Trophoblast cell (in vitro differentiated cells and primary cell): ENCODE data around the gene CLEC4M.
"Not testable (repeated sequence)": the region's sequence is repeated elsewhere in the genome, so short reads cannot be mapped to it uniquely, and the experiment has no call there.

Source experiments
- DNase-seq, 2 donors: peaks; one replicate each; pipeline ENCODE4 v3.0.0-alpha.2; 2016
- H2AFZ ChIP-seq: 2 replicates; pipeline ENCODE4 v1.6.1; 2013; ENCODE audit warnings: low read length, moderate library complexity, mild to moderate bottlenecking; ENCODE audit not compliant: insufficient read depth, poor library complexity
- H2AK5ac ChIP-seq: 2 replicates; pipeline ENCODE4 v1.6.1; 2013; ENCODE audit warnings: mild to moderate bottlenecking, low read length
- H2BK120ac ChIP-seq: 2 replicates; pipeline ENCODE4 v1.6.1; 2013; ENCODE audit warnings: low read length, mild to moderate bottlenecking, moderate library complexity; ENCODE audit not compliant: insufficient read depth, poor library complexity
- H2BK12ac ChIP-seq: 2 replicates; pipeline ENCODE4 v1.6.1; 2013; ENCODE audit warnings: mild to moderate bottlenecking, low read length, moderate library complexity
- H2BK5ac ChIP-seq: 2 replicates; pipeline ENCODE4 v1.6.1; 2013; ENCODE audit warnings: low read length, low read depth, moderate library complexity, mild to moderate bottlenecking; ENCODE audit not compliant: poor library complexity
- H3K14ac ChIP-seq: 2 replicates; pipeline ENCODE4 v1.6.1; 2013; ENCODE audit warnings: mild to moderate bottlenecking, low read length
- H3K18ac ChIP-seq: 2 replicates; pipeline ENCODE4 v1.6.1; 2013; ENCODE audit warnings: mild to moderate bottlenecking, low read length
- H3K23ac ChIP-seq: 2 replicates; pipeline ENCODE4 v1.6.1; 2013; ENCODE audit warnings: low read length
- H3K27ac ChIP-seq: 2 replicates; pipeline ENCODE4 v1.5.1; 2013; ENCODE audit warnings: low read depth, mild to moderate bottlenecking, inconsistent platforms, low read length, moderate library complexity
- H3K27me3 ChIP-seq: 2 replicates; pipeline ENCODE4 v1.6.1; 2013; ENCODE audit warnings: inconsistent platforms, mild to moderate bottlenecking, low read length, moderate library complexity; ENCODE audit not compliant: insufficient read depth
- H3K36me3 ChIP-seq, 2 experiments: 1 replicate in 1 of 2; 2 replicates in 1 of 2; pipeline ENCODE4 v1.6.1; 2013; ENCODE audit warnings: low read length in 2 of 2, mild to moderate bottlenecking in 2 of 2, moderate library complexity in 1 of 2; ENCODE audit not compliant: insufficient read depth in 2 of 2, control insufficient read depth in 1 of 2
- H3K4ac ChIP-seq: 2 replicates; pipeline ENCODE4 v1.6.1; 2013; ENCODE audit warnings: low read depth, mild to moderate bottlenecking, low read length, moderate library complexity
- H3K4me1 ChIP-seq, 2 experiments: 1 replicate in 1 of 2; 2 replicates in 1 of 2; pipeline ENCODE4 v1.6.1; 2013; ENCODE audit warnings: low read length in 2 of 2, mild to moderate bottlenecking in 2 of 2, moderate library complexity in 1 of 2; ENCODE audit not compliant: insufficient read depth in 2 of 2, control insufficient read depth in 1 of 2
- H3K4me2 ChIP-seq: 2 replicates; pipeline ENCODE4 v1.6.1; 2013; ENCODE audit warnings: inconsistent platforms, mild to moderate bottlenecking, low read length, moderate library complexity
- H3K4me3 ChIP-seq: 2 replicates; pipeline ENCODE4 v1.5.1; 2013; ENCODE audit warnings: mild to moderate bottlenecking, low read depth, low read length, inconsistent platforms
- H3K79me1 ChIP-seq: one replicate; pipeline ENCODE4 v1.6.1; 2013; ENCODE audit warnings: low read length
- H3K79me2 ChIP-seq: 2 replicates; pipeline ENCODE4 v1.6.1; 2013; ENCODE audit warnings: low read length, mild to moderate bottlenecking; ENCODE audit not compliant: control insufficient read depth, insufficient read depth, poor library complexity
- H3K9ac ChIP-seq: 2 replicates; pipeline ENCODE4 v1.6.1; 2013; ENCODE audit warnings: mild to moderate bottlenecking, low read length
- H3K9me3 ChIP-seq: 2 replicates; pipeline ENCODE4 v1.6.1; 2013; ENCODE audit warnings: low read depth, mild to moderate bottlenecking, control low read depth, inconsistent platforms, low read length; ENCODE audit not compliant: insufficient read depth
- H4K12ac ChIP-seq: 2 replicates; pipeline ENCODE4 v1.6.1; 2013; ENCODE audit warnings: low read depth, mild to moderate bottlenecking, low read length, moderate library complexity
- H4K8ac ChIP-seq: 2 replicates; pipeline ENCODE4 v1.6.1; 2013; ENCODE audit warnings: low read depth, mild to moderate bottlenecking, low read length, moderate library complexity
- H4K91ac ChIP-seq: one replicate; pipeline ENCODE4 v1.6.1; 2013; ENCODE audit warnings: low read depth, mild to moderate bottlenecking, low read length, moderate library complexity
- WGBS: extraction: QIAGEN DNeasy Blood & Tissue Kit; methylation state at CpG from one replicate; pipeline ENCODE4 v1.1.7; 2013; ENCODE audit warnings: missing lambda C conversion rate; ENCODE audit not compliant: insufficient read length, insufficient coverage; ENCODE audit errors: extremely low coverage; 5-methylcytosine and 5-hydroxymethylcytosine counted together

The CLEC4M gene

DNA sequence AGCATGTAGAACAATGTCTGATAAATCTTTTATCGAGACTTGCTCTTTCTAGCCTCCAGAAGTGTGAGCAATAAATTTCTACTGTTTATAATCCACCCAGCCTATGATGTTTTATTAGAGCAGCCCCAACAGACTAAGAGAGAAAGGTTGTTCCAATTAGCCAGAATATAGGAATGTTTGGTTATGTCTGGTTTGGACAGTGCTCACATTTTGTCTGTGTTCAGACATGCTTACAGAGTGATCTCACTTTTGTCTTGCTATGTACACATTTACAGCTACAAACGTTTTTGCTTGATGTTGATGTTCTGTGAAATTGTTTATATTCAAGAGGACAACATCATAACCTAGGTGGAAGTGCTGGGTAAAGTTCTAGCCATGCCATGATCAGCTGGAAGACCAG, 48.9 kb downstream of the CLEC4M start:
- Histone ChIP-seq H3K4me3 (no peak overlapping the region), H4K8ac (no peak overlapping the region), H3K18ac (no peak overlapping the region), H2AFZ (no peak overlapping the region), H3K27me3 (no peaks in the 10 kb centered on the region), H3K9me3 (peaks cover 4% of the 10 kb centered on the region), H4K12ac (no peak overlapping the region), H3K4ac (no peak overlapping the region), H3K4me2 (no peak overlapping the region), H3K79me1 (peaks cover 2% of the 10 kb centered on the region), H2BK120ac (no peak overlapping the region), H4K91ac (no peak overlapping the region), H3K79me2 (no peaks in the 10 kb centered on the region), H3K36me3 (no peaks in the 10 kb centered on the region), H3K27ac (no peak overlapping the region), H2BK5ac (no peak overlapping the region), H3K4me1 (peaks cover 5% of the 10 kb centered on the region in 2 experiments), H3K14ac (no peak overlapping the region), H3K23ac (no peak overlapping the region), H2BK12ac (no peak overlapping the region), H2AK5ac (no peak overlapping the region), H3K9ac (no peak overlapping the region)
- no peak for DNase-seq
- WGBS, result no CpG with 5 or more reads among the region's 2 CpGs

- H4K12ac ChIP-seq, result no peak overlapping the region
Observed at GRCh38 chr19:7815325-7815724, 52.3 kb downstream of the CLEC4M start.

DNA sequence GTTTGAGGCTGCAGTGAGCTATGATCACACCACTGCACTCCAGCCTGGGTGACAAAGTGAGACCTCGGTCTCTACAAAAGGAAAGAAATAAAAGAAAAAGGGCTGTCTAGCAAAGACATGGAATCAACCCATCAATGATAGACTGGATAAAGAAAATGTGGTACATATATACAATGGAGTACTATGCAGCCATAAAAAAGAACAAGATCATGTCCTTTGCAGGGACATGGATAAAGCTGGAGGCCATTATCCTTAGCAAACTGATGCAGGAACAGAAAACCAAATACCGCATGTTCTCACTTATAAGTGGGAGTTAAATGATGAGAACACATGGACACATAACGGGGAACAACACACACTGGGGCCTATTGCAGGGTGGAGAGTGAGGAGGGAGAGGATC, 53.0 kb downstream of the CLEC4M start:
- H3K4ac ChIP-seq, H3K36me3 ChIP-seq, H3K27ac ChIP-seq, H3K4me3 ChIP-seq, H2AK5ac ChIP-seq, H4K12ac ChIP-seq, H3K14ac ChIP-seq, H3K23ac ChIP-seq, H3K79me1 ChIP-seq, H3K4me2 ChIP-seq, H2AFZ ChIP-seq, H3K18ac ChIP-seq, H3K4me1 ChIP-seq, DNase-seq, H3K9ac ChIP-seq, H2BK12ac ChIP-seq, H2BK5ac ChIP-seq, H4K8ac ChIP-seq, H3K9me3 ChIP-seq, H3K27me3 ChIP-seq, H4K91ac ChIP-seq, H3K79me2 ChIP-seq, H2BK120ac ChIP-seq: not testable (repeated sequence)
- WGBS, result no CpG with 5 or more reads among the region's 3 CpGs

More at GRCh38 chr19:7815325-7815724, 52.3 kb downstream of the CLEC4M start:
- no CpG with 5 or more reads among the region's 10 CpGs for WGBS
- Histone ChIP-seq H3K27me3 (no peaks in the 10 kb centered on the region), H3K4ac (no peak overlapping the region), H3K14ac (no peak overlapping the region), H3K18ac (no peak overlapping the region), H3K27ac (no peak overlapping the region), H3K9ac (no peak overlapping the region), H2BK5ac (no peak overlapping the region), H3K36me3 (no peaks in the 10 kb centered on the region), H4K91ac (no peak overlapping the region), H3K79me2 (no peaks in the 10 kb centered on the region), H3K9me3 (peaks cover 6% of the 10 kb centered on the region), H3K4me2 (no peak overlapping the region), H4K8ac (no peak overlapping the region), H3K4me3 (no peak overlapping the region), H2BK120ac (no peak overlapping the region), H3K79me1 (no peaks in the 10 kb centered on the region), H3K23ac (no peak overlapping the region), H2AK5ac (no peak overlapping the region), H2AFZ (no peak overlapping the region), H2BK12ac (no peak overlapping the region), H3K4me1 (no peaks in the 10 kb centered on the region)
- DNase-seq, result no peak

DNA sequence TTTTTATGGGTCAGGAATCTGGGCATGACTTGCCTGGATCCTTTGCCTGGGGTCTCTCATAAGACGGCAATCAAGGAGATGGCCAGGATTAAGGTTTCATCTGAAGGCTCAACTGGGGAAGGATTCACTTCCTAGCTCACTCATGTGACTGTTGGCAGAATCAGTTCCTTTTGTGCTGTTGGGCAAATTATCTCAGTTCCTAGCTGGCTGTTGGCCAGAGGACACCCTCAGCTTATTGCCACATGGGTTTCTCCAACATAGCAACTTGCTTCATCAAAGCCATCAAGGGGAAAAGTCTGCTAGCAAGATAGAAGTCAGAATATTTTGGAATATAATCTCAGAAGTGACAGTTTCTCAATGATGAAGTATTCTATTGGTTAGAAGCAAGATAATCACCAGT, 54.8 kb downstream of the CLEC4M start:
- no peak overlapping the region for H3K4me2 ChIP-seq
- no peaks in the 10 kb centered on the region for H3K79me1 ChIP-seq
- H3K18ac ChIP-seq, result no peak overlapping the region
- no peak for DNase-seq
- no peak overlapping the region for H4K8ac ChIP-seq
- no peak overlapping the region for H4K12ac ChIP-seq
- no peak overlapping the region for H2BK12ac ChIP-seq
- no peak overlapping the region for H2BK120ac ChIP-seq
- no peaks in the 10 kb centered on the region for H3K27me3 ChIP-seq
- no peak overlapping the region for H3K4ac ChIP-seq
- H2AFZ ChIP-seq, result no peak overlapping the region
- H3K23ac ChIP-seq, result no peak overlapping the region
- H3K79me2 ChIP-seq, result no peaks in the 10 kb centered on the region
- no peaks in the 10 kb centered on the region for H3K4me1 ChIP-seq
- no peak overlapping the region for H3K27ac ChIP-seq
- H3K14ac ChIP-seq, result no peak overlapping the region
- WGBS, result no CpG with 5 or more reads among the region's 1 CpG
- no peak overlapping the region for H4K91ac ChIP-seq
- H3K36me3 ChIP-seq, result peaks cover 0 to 1% of the 10 kb centered on the region in 2 experiments
- H3K4me3 ChIP-seq, result no peak overlapping the region
- no peak overlapping the region for H2AK5ac ChIP-seq
- H3K9me3 ChIP-seq, result peaks cover 2% of the 10 kb centered on the region
- no peak overlapping the region for H2BK5ac ChIP-seq
- H3K9ac ChIP-seq, result no peak overlapping the region
